Neural crest cell (in vitro differentiated cells): ENCODE results near the gene VAPB. TPM values are rescaled to one million over a fixed set of nuclear protein-coding genes. Genes with fewer than 3 reads are reported as not detected.

Experiments
- DNase-seq: peaks from one replicate; pipeline ENCODE4 v3.0.0; 2021; ENCODE audit warnings: low read depth, mixed read lengths, low spot score
- H3K27ac Mint-ChIP-seq: one replicate; pipeline ENCODE4 v1.8.0; 2021; ENCODE audit warnings: mild to moderate bottlenecking, mixed read lengths; ENCODE audit not compliant: unreplicated experiment
- H3K27me3 Mint-ChIP-seq: 2 replicates; pipeline ENCODE4 v1.8.0; 2021; ENCODE audit warnings: low read depth, mild to moderate bottlenecking, mixed read lengths
- H3K36me3 Mint-ChIP-seq: 2 replicates; pipeline ENCODE4 v1.8.0; 2021; ENCODE audit warnings: low read depth, mild to moderate bottlenecking, mixed read lengths
- H3K4me1 Mint-ChIP-seq: 2 replicates; pipeline ENCODE4 v1.8.0; 2021; ENCODE audit warnings: mixed read lengths
- H3K4me3 Mint-ChIP-seq: one replicate; pipeline ENCODE4 v1.8.0; 2021; ENCODE audit warnings: mild to moderate bottlenecking, mixed read lengths
- H3K9me3 Mint-ChIP-seq: 2 replicates; pipeline ENCODE4 v1.8.0; 2021; ENCODE audit warnings: mixed read lengths
- CTCF ChIP-seq: fragments of 200-600 bp; sonication (generic); conservative IDR thresholded peaks from 2 replicates; pipeline ENCODE4 v1.5.0; 2021; ENCODE audit warnings: antibody characterized with exemption, mild to moderate bottlenecking
- total RNA-seq: library from RNA; stranded (reverse); gene quantifications from 2 replicates; pipeline ENCODE4 v1.2.1, GENCODE V29; 2021

Gene VAPB
- total RNA-seq, 1 donor from 2014 or later, result 57.7 TPM

- no peak overlapping the region for H3K4me3 Mint-ChIP-seq
- no peak overlapping the region for H3K27ac Mint-ChIP-seq
- H3K9me3 Mint-ChIP-seq, result no peaks in the 10 kb centered on the region
- H3K36me3 Mint-ChIP-seq, result no peaks in the 10 kb centered on the region
- H3K4me1 Mint-ChIP-seq, result no peaks in the 10 kb centered on the region
- H3K27me3 Mint-ChIP-seq, result no peaks in the 10 kb centered on the region
- TF ChIP-seq CTCF, result no peak
- DNase-seq, result no peak
Measured at GRCh38 chr20:58470336-58471192, 81.5 kb downstream of the VAPB start.

- no peaks in the 10 kb centered on the region for H3K36me3 Mint-ChIP-seq
- no peaks in the 10 kb centered on the region for H3K9me3 Mint-ChIP-seq
- H3K27me3 Mint-ChIP-seq, result no peaks in the 10 kb centered on the region
- no peak for TF ChIP-seq CTCF
- no peak overlapping the region for H3K4me3 Mint-ChIP-seq
- H3K4me1 Mint-ChIP-seq, result no peaks in the 10 kb centered on the region
- DNase-seq, result no peak
- no peak overlapping the region for H3K27ac Mint-ChIP-seq
Measured at GRCh38 chr20:58471193-58472164, 82.5 kb downstream of the VAPB start.

- no peak for TF ChIP-seq CTCF
- Mint-ChIP-seq H3K36me3 (no peaks in the 10 kb centered on the region), H3K9me3 (peaks cover 2% of the 10 kb centered on the region), H3K27ac (no peak overlapping the region), H3K4me1 (no peaks in the 10 kb centered on the region), H3K4me3 (no peak overlapping the region), H3K27me3 (no peaks in the 10 kb centered on the region)
- DNase-seq, result no peak
Measured at GRCh38 chr20:58472273-58473018, 83.4 kb downstream of the VAPB start.

GRCh38 chr20:58473453-58474425 is 84.7 kb downstream of the VAPB start:
- Mint-ChIP-seq H3K36me3 (peaks cover 5% of the 10 kb centered on the region), H3K27me3 (no peaks in the 10 kb centered on the region), H3K4me1 (no peaks in the 10 kb centered on the region), H3K27ac (no peak overlapping the region), H3K9me3 (peaks cover 7% of the 10 kb centered on the region), H3K4me3 (no peak overlapping the region)
- DNase-seq, result no peak
- TF ChIP-seq CTCF, result no peak
